Endothelial cell of umbilical vein (primary cell): ENCODE results near the gene KREMEN1. TPM values are rescaled to one million over a fixed set of nuclear protein-coding genes. Genes with fewer than 3 reads are reported as not detected.

Source experiments
- BruUV-seq: library from RNA; stranded (reverse); fragments of 400-500 nt; replicated peaks from 2 replicates; lab custom pipeline; 2021; lab: Mats Ljungman, UMichigan
- CTCF ChIA-PET: fragments of 300-600, 350-600 bp; sonication (Branson Sonifier 250); formaldehyde crosslinking; loops from one replicate; lab custom pipeline; 2021; ENCODE audit warnings: antibody characterized with exemption, inconsistent platforms; lab: Charles Lee
- POLR2A ChIA-PET: fragments of 300-600, 350-600 bp; sonication (Branson Sonifier 250); formaldehyde crosslinking; loops from one replicate; lab custom pipeline; 2021; ENCODE audit warnings: antibody characterized with exemption, inconsistent platforms; lab: Charles Lee
- DNase-seq: peaks from one replicate; pipeline ENCODE4 v3.0.0-alpha.2; 2011; ENCODE audit warnings: low read depth, low spot score
- FAIRE-seq: peaks from 2 replicates; lab custom pipeline; 2011; peaks lifted over from hg19 to GRCh38; lab: Jason Lieb, UNC
- H2AFZ ChIP-seq: 2 replicates; pipeline ENCODE4 v1.6.0; 2012; ENCODE audit warnings: low read depth, low read length, control low read depth, inconsistent platforms
- H3K27ac ChIP-seq: 2 replicates; pipeline ENCODE4 v1.5.1; 2011; ENCODE audit warnings: low read depth, mild to moderate bottlenecking, control low read depth, low read length, moderate library complexity; ENCODE audit not compliant: insufficient read depth
- H3K27me3 ChIP-seq, 2 experiments: 2 replicates each; pipeline versions ENCODE4 v1.6.0 to v1.6.1; 2011; ENCODE audit warnings: low read length in 2 of 2, mixed read lengths in 1 of 2; ENCODE audit not compliant: control insufficient read depth in 2 of 2, insufficient read depth in 2 of 2
- H3K36me3 ChIP-seq, 2 experiments: 2 replicates in 1 of 2; 3 replicates in 1 of 2; pipeline ENCODE4 v1.5.1; 2011; ENCODE audit warnings: low read length in 2 of 2, mild to moderate bottlenecking in 1 of 2, moderate library complexity in 1 of 2; ENCODE audit not compliant: control insufficient read depth in 2 of 2, insufficient read depth in 2 of 2; ENCODE audit errors: extremely low read depth in 1 of 2
- H3K4me1 ChIP-seq: 3 replicates; pipeline ENCODE4 v1.5.1; 2011; ENCODE audit warnings: mild to moderate bottlenecking, low read length; ENCODE audit not compliant: control insufficient read depth, insufficient read depth; ENCODE audit errors: extremely low read depth
- H3K4me2 ChIP-seq: 2 replicates; pipeline ENCODE4 v1.6.1; 2011; ENCODE audit warnings: low read length, control low read depth, mixed read lengths; ENCODE audit not compliant: insufficient read depth
- H3K4me3 ChIP-seq, 3 experiments: fragments of 200-600 bp in 1 of 3; sonication (generic), shearing (Covaris generic) in 1 of 3; replicated peaks in 1 of 3; 2 replicates each; pipeline ENCODE4 v1.5.1; 2011 to 2016; ENCODE audit warnings: control low read depth in 3 of 3, low read length in 3 of 3, mild to moderate bottlenecking in 2 of 3, inconsistent platforms in 1 of 3, low read depth in 1 of 3, moderate library complexity in 1 of 3; ENCODE audit not compliant: insufficient read depth in 1 of 3
- H3K79me2 ChIP-seq: 2 replicates; pipeline ENCODE4 v1.6.0; 2012; ENCODE audit warnings: low read length, inconsistent platforms; ENCODE audit not compliant: control insufficient read depth, insufficient read depth
- H3K9ac ChIP-seq: replicated peaks from 2 replicates; pipeline ENCODE3; 2011; ENCODE audit warnings: low read length, control low read depth; ENCODE audit not compliant: insufficient read depth; ENCODE audit errors: extremely low read depth
- H3K9me1 ChIP-seq: replicated peaks from 3 replicates; pipeline ENCODE4 v1.6.0; 2011; ENCODE audit warnings: mild to moderate bottlenecking, low read length; ENCODE audit not compliant: control insufficient read depth, insufficient read depth; ENCODE audit errors: extremely low read depth
- H3K9me3 ChIP-seq: replicated peaks from 2 replicates; pipeline ENCODE4 v1.5.1; 2012; ENCODE audit warnings: low read length, inconsistent platforms; ENCODE audit not compliant: control insufficient read depth, insufficient read depth
- H4K20me1 ChIP-seq: replicated peaks from 2 replicates; pipeline ENCODE3; 2011; ENCODE audit warnings: mild to moderate bottlenecking, low read length; ENCODE audit not compliant: control insufficient read depth, insufficient read depth; ENCODE audit errors: extremely low read depth
- EZH2 ChIP-seq: IDR thresholded peaks from 2 replicates; pipeline ENCODE4 v1.6.1; 2012; ENCODE audit warnings: borderline replicate concordance, low read depth, mild to moderate bottlenecking, moderate library complexity, low read length, inconsistent platforms; ENCODE audit not compliant: severe bottlenecking
- FOS ChIP-seq: IDR thresholded peaks from 2 replicates; pipeline ENCODE4 v1.6.1; 2011; ENCODE audit warnings: mild to moderate bottlenecking, low read length, moderate library complexity, borderline replicate concordance; ENCODE audit not compliant: insufficient read depth
- GATA2 ChIP-seq: IDR thresholded peaks from 2 replicates; pipeline ENCODE4 v1.7.0; 2011; ENCODE audit warnings: low read depth, mild to moderate bottlenecking, moderate library complexity, mixed read lengths, low read length; ENCODE audit not compliant: insufficient read length, insufficient read depth
- JUN ChIP-seq: IDR thresholded peaks from 2 replicates; pipeline ENCODE4 v1.6.1; 2011; ENCODE audit warnings: borderline replicate concordance, low read depth; ENCODE audit not compliant: insufficient read length, insufficient read depth
- MAX ChIP-seq: IDR thresholded peaks from 2 replicates; pipeline ENCODE4 v1.6.1; 2011; ENCODE audit not compliant: insufficient read depth, insufficient read length
- MYC ChIP-seq: IDR thresholded peaks from one replicate; pipeline ENCODE4 v1.6.1; 2011; ENCODE audit warnings: mild to moderate bottlenecking, low read depth, low read length
- POLR2A ChIP-seq: IDR thresholded peaks from 2 replicates; pipeline ENCODE4 v1.6.1; 2012; ENCODE audit warnings: low read depth, mild to moderate bottlenecking, control low read depth, low read length
- POLR2AphosphoS5 ChIP-seq: IDR thresholded peaks from 2 replicates; pipeline ENCODE4 v1.6.1; 2012; ENCODE audit warnings: low read depth, mild to moderate bottlenecking, control low read depth, low read length, moderate library complexity; ENCODE audit not compliant: insufficient read depth
- dilution Hi-C: fragments of 300-500 bp; cut with MboI; formaldehyde crosslinking; loops from one replicate; pipeline ENCODE4 v1.15.0; 2019; ENCODE audit warnings: low sequenced_read_pairs; ENCODE audit not compliant: extremely low pct_ligation_motif_present
- intact Hi-C: fragments of 100-400 bp; cut with micrococcal nuclease; formaldehyde crosslinking; loops from one replicate; pipeline ENCODE4 v1.10.0; 2022
- polyA plus RNA-seq, 4 experiments: library from polyadenylated mRNA; depleted of rRNA in 3 of 4; stranded (reverse) in 3 of 4; unstranded in 1 of 4; fragments of >200 nt; gene quantifications; 2 replicates each; pipeline versions ENCODE4 v1.2.1 to v1.2.3, GENCODE V29; 2011 to 2012; ENCODE audit warnings: missing spikeins in 1 of 4
- total RNA-seq: library from RNA; stranded (reverse); gene quantifications from 2 replicates; pipeline ENCODE4 v1.2.3, GENCODE V29; 2021
- TF ChIP-seq, protein P1 (sequence below), 2 donors: IDR thresholded peaks; 1 replicate in 1 of 2; 2 replicates in 1 of 2; pipeline ENCODE4 v1.5.1; 2011; ENCODE audit warnings: low read length in 2 of 2, mild to moderate bottlenecking in 2 of 2, moderate library complexity in 2 of 2, control low read depth in 1 of 2, inconsistent platforms in 1 of 2, low read depth in 1 of 2; ENCODE audit not compliant: insufficient read depth in 1 of 2; ENCODE audit errors: extremely low read depth in 1 of 2

KREMEN1 gene
- total and polyA plus RNA-seq, 2 donors (not counting 3 experiments of a cell fraction or from before 2014, with no cell fraction given) = 0.58 to 1.1 TPM

DNA sequence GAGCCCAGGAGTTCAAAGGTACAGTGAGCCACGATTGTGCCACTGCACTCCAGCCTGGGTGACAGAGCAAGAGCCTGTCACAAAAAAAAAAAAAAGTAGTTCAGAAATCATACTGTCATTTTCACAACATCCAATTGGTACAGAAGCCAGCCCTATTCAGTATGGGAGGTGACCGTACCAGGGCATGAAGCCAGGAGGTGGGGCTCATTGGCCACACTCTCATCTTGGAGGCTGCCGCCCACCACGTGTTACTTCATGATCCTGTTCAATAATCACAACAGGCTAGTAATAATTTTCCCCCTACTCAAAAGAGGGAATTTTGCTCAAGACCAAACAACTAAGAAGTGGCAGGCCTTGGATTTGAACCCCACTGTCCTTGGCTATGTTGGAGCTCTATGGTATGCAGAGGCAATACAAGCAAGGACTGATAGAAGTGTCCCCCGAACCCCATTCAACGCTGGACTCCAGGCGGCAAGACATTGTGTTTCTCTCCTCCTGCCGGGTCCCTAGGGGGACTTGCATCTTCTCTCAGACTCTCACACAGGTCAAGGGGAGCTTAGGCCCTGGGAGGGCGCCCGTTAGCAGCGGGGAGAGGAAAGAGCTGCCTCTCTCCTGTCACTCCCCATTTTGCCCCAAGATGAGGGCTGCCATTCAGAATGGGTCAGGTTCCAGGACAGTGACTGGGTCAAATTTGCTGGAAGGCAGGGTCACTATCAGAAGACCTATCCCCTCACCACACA, 92.7 kb downstream of the KREMEN1 start:
- ChIA-PET POLR2A (no interaction called here), CTCF (no interaction called here)
- Histone ChIP-seq H3K27me3 (no peaks in the 10 kb centered on the region), H3K79me2 (no peaks in the 10 kb centered on the region), H3K4me2 (no peak overlapping the region), H2AFZ (no peak overlapping the region), H3K9ac (no peak overlapping the region), H3K27ac (no peak overlapping the region), H4K20me1 (no peaks in the 10 kb centered on the region), H3K4me3 (no peak overlapping the region), H3K9me1 (no peaks in the 10 kb centered on the region), H3K4me1 (no peaks in the 10 kb centered on the region), H3K9me3 (no peaks in the 10 kb centered on the region), H3K36me3 (no peaks in the 10 kb centered on the region)
- dilution Hi-C loops = no loop called here
- no peak for TF ChIP-seq POLR2AphosphoS5
- TF ChIP-seq POLR2A = no peak
- no peak for TF ChIP-seq MYC
- no peak for TF ChIP-seq FOS
- BruUV-seq = no TSS peak
- FAIRE-seq = no peak
- intact Hi-C loops = no loop called here
- DNase-seq = no peak

- no peak for DNase-seq
- no peak overlapping the region for H3K4me3 ChIP-seq
Observed at GRCh38 chr22:29166180-29166579, 93.3 kb downstream of the KREMEN1 start.

More at GRCh38 chr22:29166180-29166579, 93.3 kb downstream of the KREMEN1 start:
- ChIA-PET POLR2A (no interaction called here), CTCF (no interaction called here)
- intact Hi-C loops = no loop called here
- no peaks in the 10 kb centered on the region for H3K27me3 ChIP-seq
- no peak overlapping the region for H2AFZ ChIP-seq
- H4K20me1 ChIP-seq = no peaks in the 10 kb centered on the region
- no peak for FAIRE-seq
- H3K36me3 ChIP-seq = no peaks in the 10 kb centered on the region
- no peak overlapping the region for H3K9ac ChIP-seq
- TF ChIP-seq FOS (no peak), EZH2 (no peak), POLR2AphosphoS5 (no peak), MYC (no peak), POLR2A (no peak), JUN (no peak), GATA2 (no peak), MAX (no peak)
- TF ChIP-seq, protein P1, sequence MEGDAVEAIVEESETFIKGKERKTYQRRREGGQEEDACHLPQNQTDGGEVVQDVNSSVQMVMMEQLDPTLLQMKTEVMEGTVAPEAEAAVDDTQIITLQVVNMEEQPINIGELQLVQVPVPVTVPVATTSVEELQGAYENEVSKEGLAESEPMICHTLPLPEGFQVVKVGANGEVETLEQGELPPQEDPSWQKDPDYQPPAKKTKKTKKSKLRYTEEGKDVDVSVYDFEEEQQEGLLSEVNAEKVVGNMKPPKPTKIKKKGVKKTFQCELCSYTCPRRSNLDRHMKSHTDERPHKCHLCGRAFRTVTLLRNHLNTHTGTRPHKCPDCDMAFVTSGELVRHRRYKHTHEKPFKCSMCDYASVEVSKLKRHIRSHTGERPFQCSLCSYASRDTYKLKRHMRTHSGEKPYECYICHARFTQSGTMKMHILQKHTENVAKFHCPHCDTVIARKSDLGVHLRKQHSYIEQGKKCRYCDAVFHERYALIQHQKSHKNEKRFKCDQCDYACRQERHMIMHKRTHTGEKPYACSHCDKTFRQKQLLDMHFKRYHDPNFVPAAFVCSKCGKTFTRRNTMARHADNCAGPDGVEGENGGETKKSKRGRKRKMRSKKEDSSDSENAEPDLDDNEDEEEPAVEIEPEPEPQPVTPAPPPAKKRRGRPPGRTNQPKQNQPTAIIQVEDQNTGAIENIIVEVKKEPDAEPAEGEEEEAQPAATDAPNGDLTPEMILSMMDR (IDR thresholded peaks at IDR 0.05; ENCODE audit: extremely low read depth in 1 of 2, insufficient read depth in 1 of 2, low read depth in 1 of 2, low read length in 2 of 2) = no peak
- no peaks in the 10 kb centered on the region for H3K4me1 ChIP-seq
- H3K79me2 ChIP-seq = no peaks in the 10 kb centered on the region
- no peak overlapping the region for H3K4me2 ChIP-seq
- H3K27ac ChIP-seq = no peak overlapping the region
- dilution Hi-C loops = no loop called here
- H3K9me3 ChIP-seq = no peaks in the 10 kb centered on the region
- H3K9me1 ChIP-seq = no peaks in the 10 kb centered on the region
- BruUV-seq = no TSS peak
